HepG2 (cell line): ENCODE measurements around the gene TMEM237. TPM values are rescaled to one million over a fixed set of nuclear protein-coding genes. Genes with fewer than 3 reads are reported as not detected.

Experiments used
- AHR ChIP-seq: IDR thresholded peaks from 2 replicates; pipeline ENCODE4 v1.6.1; 2018; ENCODE audit warnings: missing genetic modification reagents, missing compliant biosample characterization
- KDM2A ChIP-seq: sonication (generic); formaldehyde crosslinking; IDR thresholded peaks from 2 replicates; pipeline ENCODE4 v1.4.0; 2020; ENCODE audit warnings: low read depth, missing genetic modification reagents, borderline replicate concordance
- KLF6 ChIP-seq: IDR thresholded peaks from 2 replicates; pipeline ENCODE4 v1.8.0; 2016; ENCODE audit warnings: missing biosample characterization, missing genetic modification reagents
- MYNN ChIP-seq: sonication (generic); formaldehyde crosslinking; IDR thresholded peaks from 2 replicates; pipeline ENCODE4 v1.4.0; 2020; ENCODE audit warnings: mild to moderate bottlenecking, low read depth, missing genetic modification reagents
- ZNF605 ChIP-seq: sonication (generic); formaldehyde crosslinking; IDR thresholded peaks from 2 replicates; pipeline ENCODE4 v1.8.0; 2022; ENCODE audit warnings: mild to moderate bottlenecking, missing genetic modification reagents
- ZNF619 ChIP-seq: sonication (generic); formaldehyde crosslinking; IDR thresholded peaks from 2 replicates; pipeline ENCODE4 v1.4.0; 2020; ENCODE audit warnings: mild to moderate bottlenecking, missing genetic modification reagents
- polyA plus RNA-seq, 8 experiments: library from polyadenylated mRNA; depleted of rRNA in 3 of 8; stranded (reverse) in 7 of 8; unstranded in 1 of 8; fragments of >200 nt; fragmentation: Illumina TruSeq in 4 of 8; extraction: Trizol in 4 of 8; gene quantifications; 2 replicates each; pipeline versions ENCODE4 v1.2.1 to v1.2.3, GENCODE V29; 2011 to 2016; ENCODE audit warnings: low read depth in 4 of 8, missing spikeins in 1 of 8, mixed read lengths in 1 of 8; ENCODE audit not compliant: insufficient read depth in 1 of 8
- total RNA-seq, 5 experiments: library from RNA; depleted of rRNA; stranded (reverse); fragments of >200 nt; fragmentation: Illumina TruSeq; extraction: Trizol; gene quantifications; 2 replicates each; pipeline ENCODE4 v1.2.3, GENCODE V29; 2016; ENCODE audit warnings: low read depth in 1 of 5
- TF ChIP-seq, protein P1 (sequence below): sonication (generic); formaldehyde crosslinking; IDR thresholded peaks from 2 replicates; pipeline ENCODE4 v1.5.1; 2020; ENCODE audit warnings: mild to moderate bottlenecking, missing genetic modification reagents, moderate library complexity
- TF ChIP-seq, protein P2 (sequence below): sonication (generic); formaldehyde crosslinking; IDR thresholded peaks from 2 replicates; pipeline ENCODE4 v1.4.0; 2020; ENCODE audit warnings: mild to moderate bottlenecking, missing genetic modification reagents, borderline replicate concordance
- TF ChIP-seq, protein P3 (sequence below): sonication (generic); formaldehyde crosslinking; IDR thresholded peaks from 2 replicates; pipeline ENCODE4 v1.8.0; 2022; ENCODE audit warnings: mild to moderate bottlenecking, missing genetic modification reagents, moderate library complexity

The TMEM237 gene
- total and polyA plus RNA-seq, 2 of the 13 experiments (the other 11 are each of a cell fraction or from before 2014, with no cell fraction given): 21.8 to 36.1 TPM

- TF ChIP-seq, protein P1, sequence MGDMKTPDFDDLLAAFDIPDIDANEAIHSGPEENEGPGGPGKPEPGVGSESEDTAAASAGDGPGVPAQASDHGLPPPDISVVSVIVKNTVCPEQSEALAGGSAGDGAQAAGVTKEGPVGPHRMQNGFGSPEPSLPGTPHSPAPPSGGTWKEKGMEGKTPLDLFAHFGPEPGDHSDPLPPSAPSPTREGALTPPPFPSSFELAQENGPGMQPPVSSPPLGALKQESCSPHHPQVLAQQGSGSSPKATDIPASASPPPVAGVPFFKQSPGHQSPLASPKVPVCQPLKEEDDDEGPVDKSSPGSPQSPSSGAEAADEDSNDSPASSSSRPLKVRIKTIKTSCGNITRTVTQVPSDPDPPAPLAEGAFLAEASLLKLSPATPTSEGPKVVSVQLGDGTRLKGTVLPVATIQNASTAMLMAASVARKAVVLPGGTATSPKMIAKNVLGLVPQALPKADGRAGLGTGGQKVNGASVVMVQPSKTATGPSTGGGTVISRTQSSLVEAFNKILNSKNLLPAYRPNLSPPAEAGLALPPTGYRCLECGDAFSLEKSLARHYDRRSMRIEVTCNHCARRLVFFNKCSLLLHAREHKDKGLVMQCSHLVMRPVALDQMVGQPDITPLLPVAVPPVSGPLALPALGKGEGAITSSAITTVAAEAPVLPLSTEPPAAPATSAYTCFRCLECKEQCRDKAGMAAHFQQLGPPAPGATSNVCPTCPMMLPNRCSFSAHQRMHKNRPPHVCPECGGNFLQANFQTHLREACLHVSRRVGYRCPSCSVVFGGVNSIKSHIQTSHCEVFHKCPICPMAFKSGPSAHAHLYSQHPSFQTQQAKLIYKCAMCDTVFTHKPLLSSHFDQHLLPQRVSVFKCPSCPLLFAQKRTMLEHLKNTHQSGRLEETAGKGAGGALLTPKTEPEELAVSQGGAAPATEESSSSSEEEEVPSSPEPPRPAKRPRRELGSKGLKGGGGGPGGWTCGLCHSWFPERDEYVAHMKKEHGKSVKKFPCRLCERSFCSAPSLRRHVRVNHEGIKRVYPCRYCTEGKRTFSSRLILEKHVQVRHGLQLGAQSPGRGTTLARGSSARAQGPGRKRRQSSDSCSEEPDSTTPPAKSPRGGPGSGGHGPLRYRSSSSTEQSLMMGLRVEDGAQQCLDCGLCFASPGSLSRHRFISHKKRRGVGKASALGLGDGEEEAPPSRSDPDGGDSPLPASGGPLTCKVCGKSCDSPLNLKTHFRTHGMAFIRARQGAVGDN (CRISPR knock-in tag): no peak
- TF ChIP-seq ZNF619 (CRISPR knock-in tag): no peak
- TF ChIP-seq, protein P2, sequence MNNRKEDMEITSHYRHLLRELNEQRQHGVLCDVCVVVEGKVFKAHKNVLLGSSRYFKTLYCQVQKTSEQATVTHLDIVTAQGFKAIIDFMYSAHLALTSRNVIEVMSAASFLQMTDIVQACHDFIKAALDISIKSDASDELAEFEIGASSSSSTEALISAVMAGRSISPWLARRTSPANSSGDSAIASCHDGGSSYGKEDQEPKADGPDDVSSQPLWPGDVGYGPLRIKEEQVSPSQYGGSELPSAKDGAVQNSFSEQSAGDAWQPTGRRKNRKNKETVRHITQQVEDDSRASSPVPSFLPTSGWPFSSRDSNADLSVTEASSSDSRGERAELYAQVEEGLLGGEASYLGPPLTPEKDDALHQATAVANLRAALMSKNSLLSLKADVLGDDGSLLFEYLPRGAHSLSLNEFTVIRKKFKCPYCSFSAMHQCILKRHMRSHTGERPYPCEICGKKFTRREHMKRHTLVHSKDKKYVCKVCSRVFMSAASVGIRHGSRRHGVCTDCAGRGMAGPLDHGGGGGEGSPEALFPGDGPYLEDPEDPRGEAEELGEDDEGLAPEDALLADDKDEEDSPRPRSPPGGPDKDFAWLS (CRISPR knock-in tag): 0 out of 2 replicates have a peak, but pooled peaks have one; percentile 52
- TF ChIP-seq AHR (CRISPR knock-in tag): peak; percentile 42; the same call in 1 of the 2 replicates
- TF ChIP-seq KDM2A (CRISPR knock-in tag): peak; percentile 42; the same call in 1 of the 2 replicates
- TF ChIP-seq KLF6 (CRISPR knock-in tag): no peak
- no peak for TF ChIP-seq MYNN
- TF ChIP-seq, protein P3, sequence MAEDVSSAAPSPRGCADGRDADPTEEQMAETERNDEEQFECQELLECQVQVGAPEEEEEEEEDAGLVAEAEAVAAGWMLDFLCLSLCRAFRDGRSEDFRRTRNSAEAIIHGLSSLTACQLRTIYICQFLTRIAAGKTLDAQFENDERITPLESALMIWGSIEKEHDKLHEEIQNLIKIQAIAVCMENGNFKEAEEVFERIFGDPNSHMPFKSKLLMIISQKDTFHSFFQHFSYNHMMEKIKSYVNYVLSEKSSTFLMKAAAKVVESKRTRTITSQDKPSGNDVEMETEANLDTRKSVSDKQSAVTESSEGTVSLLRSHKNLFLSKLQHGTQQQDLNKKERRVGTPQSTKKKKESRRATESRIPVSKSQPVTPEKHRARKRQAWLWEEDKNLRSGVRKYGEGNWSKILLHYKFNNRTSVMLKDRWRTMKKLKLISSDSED (CRISPR knock-in tag): no peak
- no peak for TF ChIP-seq ZNF605 (CRISPR knock-in tag)
Measured at GRCh38 chr2:201680743-201681142, 37.4 kb upstream of the TMEM237 start (continued).
